Activated effector memory CD4-positive, alpha-beta T cell treated with anti-CD3 and anti-CD28 coated beads, Interleukin-2, amount 50 U/mL, for 16 hours (primary cell): ENCODE data around the gene SPRR2A.
"Not testable (repeated sequence)": the region's sequence is repeated elsewhere in the genome, so short reads cannot be mapped to it uniquely, and the experiment has no call there.

Source experiments
- DNase-seq: peaks from one replicate; pipeline ENCODE4 v3.0.0-alpha.2; 2020

SPRR2A gene

GRCh38 chr1:153024413-153024812 is 32.9 kb downstream of the SPRR2A start:
- no peak for DNase-seq

GRCh38 chr1:153023109-153023508 is 34.2 kb downstream of the SPRR2A start:
- DNase-seq, result no peak

GRCh38 chr1:153022340-153022739 is 35.0 kb downstream of the SPRR2A start:
- not testable (repeated sequence) for DNase-seq

GRCh38 chr1:153021829-153022228 is 35.5 kb downstream of the SPRR2A start:
- not testable (repeated sequence) for DNase-seq

GRCh38 chr1:153011235-153011758 is 46.0 kb downstream of the SPRR2A start:
- not testable (repeated sequence) for DNase-seq
